Activated CD8-positive, alpha-beta memory T cell treated with anti-CD3 and anti-CD28 coated beads for 48 hours (primary cell): ENCODE results near the gene RIPK3.
"Not testable (repeated sequence)": the region's sequence is repeated elsewhere in the genome, so short reads cannot be mapped to it uniquely, and the experiment has no call there.

Experiments
- DNase-seq, 3 experiments: peaks; one replicate each; pipeline ENCODE4 v3.0.0-alpha.2; 2020; ENCODE audit warnings: low read depth in 2 of 3, low spot score in 2 of 3

The RIPK3 gene

DNA sequence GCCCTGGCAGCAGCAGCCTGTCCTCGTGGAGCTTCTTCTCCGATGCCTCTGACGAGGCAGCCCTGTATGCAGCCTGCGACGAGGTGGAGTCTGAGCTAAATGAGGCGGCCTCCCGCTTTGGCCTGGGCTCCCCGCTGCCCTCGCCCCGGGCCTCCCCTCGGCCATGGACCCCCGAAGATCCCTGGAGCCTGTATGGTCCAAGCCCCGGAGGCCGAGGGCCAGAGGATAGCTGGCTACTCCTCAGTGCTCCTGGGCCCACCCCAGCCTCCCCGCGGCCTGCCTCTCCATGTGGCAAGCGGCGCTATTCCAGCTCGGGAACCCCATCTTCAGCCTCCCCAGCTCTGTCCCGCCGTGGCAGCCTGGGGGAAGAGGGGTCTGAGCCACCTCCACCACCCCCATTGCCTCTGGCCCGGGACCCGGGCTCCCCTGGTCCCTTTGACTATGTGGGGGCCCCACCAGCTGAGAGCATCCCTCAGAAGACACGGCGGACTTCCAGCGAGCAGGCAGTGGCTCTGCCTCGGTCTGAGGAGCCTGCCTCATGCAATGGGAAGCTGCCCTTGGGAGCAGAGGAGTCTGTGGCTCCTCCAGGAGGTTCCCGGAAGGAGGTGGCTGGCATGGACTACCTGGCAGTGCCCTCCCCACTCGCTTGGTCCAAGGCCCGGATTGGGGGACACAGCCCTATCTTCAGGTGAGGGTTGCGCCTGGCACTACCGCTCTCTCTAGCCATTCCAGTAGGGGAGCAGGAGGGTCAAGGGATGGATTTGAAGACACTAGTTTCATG, 30.3 kb upstream of the RIPK3 start:
- DNase-seq = no peak

DNA sequence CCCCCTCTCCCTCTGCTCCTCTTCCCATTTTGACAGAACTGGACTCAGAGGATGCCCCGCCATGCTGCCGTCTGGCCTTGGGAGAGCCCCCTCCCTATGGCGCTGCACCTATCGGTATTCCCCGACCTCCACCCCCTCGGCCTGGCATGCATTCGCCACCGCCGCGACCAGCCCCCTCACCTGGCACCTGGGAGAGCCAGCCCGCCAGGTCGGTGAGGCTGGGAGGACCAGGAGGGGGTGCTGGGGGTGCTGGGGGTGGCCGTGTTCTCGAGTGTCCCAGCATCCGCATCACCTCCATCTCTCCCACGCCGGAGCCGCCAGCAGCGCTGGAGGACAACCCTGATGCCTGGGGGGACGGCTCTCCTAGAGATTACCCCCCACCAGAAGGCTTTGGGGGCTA, 29.7 kb upstream of the RIPK3 start:
- no peak for DNase-seq

DNA sequence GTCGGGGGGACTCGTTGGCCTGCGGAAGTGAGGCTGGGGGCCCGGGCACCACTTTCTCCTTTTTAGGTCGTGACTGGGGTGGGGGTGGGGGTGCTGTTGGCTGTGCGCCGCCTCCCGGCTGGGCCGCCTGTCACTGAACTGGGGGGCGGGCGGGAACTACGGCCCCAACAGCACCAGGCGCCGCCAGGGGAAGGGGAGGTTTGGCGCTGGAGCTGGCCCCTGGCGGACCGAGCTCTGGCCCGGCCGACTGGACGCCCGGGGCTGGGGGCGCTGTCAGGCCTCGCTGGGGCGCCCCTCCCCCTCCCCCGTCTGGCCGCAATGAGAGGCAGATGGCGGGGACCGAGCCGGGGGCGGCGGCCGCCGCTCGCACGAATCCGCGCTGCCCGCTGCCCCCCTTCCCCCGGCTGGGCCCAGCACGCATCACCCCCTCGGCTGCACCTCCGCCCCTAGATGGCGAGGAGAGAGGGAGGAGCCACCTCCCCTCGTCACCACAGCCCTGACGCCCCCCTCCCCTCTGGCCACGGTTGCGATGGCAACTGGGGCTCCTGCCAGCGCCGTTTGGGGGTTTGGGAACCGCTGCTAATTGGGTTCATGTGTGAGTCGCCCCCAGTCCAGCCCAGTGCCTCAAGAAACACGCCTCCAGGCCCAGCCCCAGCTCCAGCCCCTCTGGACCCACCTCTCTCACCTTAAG, 28.9 kb upstream of the RIPK3 start:
- DNase-seq = peak in 1 of 3 experiments; percentile 5

DNA sequence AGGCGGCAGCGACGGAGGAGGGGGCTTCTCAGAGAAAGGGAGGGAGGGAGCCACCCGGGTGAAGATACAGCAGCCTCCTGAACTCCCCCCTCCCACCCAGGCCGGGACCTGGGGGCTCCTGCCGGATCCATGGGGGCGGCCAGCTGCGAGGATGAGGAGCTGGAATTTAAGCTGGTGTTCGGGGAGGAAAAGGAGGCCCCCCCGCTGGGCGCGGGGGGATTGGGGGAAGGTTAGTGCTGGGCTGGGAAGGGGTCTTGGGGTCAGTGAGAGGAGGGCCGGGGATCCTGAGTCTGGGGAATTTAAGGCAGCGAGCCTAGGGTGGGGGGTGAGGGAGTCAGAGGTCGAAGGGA, 28.4 kb upstream of the RIPK3 start:
- DNase-seq = no peak

DNA sequence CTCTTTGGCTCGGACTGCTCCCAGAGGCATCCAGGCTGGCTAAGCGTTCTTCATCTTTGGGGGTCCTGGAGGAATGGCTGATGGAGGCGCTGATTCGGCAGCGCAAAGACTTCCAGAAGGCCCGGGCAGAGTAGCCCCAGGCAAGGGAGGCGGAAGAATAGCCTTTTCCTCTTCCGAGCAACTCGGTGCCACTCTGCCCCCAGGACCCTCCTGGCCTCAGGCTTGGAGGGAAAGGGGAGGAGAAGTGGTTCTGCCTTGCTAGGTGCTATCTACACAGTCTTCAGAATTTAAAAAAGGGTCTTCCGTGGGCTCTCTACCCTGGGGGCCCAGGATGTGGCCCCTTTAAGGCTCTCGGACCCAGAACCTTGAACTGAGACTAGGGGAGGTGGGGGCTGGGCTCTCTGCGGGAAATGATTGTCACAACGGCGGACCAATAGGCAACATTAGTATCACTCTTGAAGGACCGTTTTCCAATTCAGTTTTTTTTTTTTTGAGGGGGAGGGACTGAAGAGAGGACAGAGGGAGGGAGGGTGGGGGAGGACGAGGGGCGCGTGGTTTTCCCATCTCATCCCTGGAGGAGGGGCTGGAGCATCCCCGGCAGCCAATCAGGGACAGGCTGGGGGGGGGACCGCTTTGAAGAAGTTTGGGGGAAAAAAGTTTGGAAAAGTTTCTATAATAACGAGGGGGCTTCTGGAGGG, 27.9 kb upstream of the RIPK3 start, which contains the start of gene NFATC4:
Gene NFATC4 (plus strand): TSS at position 671 of the 698 bp plus-strand sequence. CDS start 157 bp downstream, outside the sequence.
- DNase-seq = no peak

DNA sequence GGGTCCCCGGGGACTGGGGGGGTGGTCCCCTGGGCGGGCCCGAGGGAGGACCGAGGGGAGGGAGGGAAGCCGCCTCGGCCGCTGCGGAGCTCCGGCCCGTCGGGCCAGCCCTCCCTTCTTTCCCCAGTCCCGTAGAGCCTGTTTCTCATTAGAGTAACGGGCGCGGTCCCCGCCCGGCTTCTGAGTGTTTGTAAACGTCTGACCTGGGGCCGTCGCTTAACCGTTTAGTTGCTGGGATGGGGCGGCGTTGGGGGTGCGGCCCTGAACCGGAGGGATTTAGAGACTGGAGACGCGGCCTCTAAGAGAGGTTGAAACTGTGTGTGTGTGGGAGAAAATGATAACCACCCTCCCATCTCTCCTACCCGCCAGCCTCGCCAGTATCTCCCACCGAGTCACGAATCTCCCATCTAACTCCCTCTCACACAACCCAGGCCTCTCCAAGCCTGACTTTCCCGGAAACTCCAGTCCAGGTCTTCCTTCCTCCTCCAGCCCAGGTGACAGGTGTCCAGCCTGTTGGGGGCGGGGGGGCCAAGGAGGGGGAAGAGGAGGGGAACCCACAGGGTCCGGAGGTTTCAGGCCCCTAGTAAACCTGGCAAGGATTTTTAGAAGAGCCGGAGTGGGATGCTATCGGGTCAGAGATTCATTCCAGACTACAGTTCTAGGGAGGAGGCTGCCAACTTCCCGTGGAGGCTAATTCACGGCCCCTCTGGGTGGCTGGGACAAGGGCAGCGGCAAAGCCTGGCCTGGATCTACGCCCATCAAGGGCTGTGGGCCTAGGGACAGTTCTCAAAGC, 27.1 kb upstream of the RIPK3 start:
- DNase-seq = peak in 1 of 3 experiments; percentile 16

DNA sequence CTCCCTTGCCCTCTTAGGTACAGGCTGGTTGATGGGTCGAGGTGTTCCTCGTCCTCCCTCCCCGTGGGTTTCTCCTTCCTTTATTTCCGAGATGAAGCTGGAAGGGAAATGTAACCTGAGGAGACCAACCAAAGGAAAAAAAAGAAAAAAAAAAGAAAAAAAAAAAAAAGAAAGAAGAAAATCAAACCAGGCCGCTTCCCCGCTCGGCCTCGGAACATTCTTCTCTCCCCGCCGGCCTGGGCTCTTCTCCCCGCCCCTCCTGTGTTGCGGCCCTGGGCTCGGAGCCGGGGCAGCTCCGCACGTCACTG, 26.6 kb upstream of the RIPK3 start:
- DNase-seq = no peak

DNA sequence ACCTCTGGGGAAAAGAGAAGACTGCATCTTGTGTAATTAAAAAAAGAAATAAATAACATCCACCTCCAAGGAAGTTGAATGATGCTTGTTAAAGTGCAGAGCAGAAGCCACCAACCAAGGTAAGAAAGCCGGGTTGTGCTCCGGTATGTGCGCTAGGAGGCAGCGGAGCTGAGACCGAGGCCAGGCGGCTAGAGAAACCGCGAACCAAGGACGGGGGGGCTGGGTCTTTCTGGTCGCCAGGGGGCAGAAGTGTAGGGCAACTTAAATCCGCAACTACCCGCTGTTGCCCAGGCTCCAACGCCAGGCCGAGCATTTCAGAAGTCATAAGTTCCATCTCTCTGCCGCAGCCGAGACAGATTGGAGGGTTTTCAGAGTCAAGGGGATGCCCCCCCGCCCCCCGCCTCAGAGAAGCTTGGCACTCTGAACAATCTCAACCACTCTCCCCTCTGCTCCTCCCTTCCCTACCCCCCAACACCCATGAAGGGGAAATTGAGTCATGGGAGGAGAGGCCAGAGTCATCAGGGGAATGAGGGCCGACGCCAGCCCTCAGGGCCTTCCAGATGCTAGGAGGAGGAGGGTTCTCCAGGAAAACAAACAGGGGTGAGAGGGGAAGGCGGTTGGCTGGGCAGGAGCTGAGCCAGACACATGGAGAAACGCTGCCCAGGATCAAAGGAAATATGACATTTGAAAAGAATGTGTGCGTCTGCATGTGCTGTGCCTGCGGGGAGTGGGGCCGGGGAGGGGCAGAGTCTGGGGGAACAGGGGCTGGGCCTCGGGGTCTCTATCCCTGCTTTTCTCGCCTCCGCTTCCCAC, 26.0 kb upstream of the RIPK3 start:
- peak; percentile 27 to 62 (median 52) for DNase-seq

DNA sequence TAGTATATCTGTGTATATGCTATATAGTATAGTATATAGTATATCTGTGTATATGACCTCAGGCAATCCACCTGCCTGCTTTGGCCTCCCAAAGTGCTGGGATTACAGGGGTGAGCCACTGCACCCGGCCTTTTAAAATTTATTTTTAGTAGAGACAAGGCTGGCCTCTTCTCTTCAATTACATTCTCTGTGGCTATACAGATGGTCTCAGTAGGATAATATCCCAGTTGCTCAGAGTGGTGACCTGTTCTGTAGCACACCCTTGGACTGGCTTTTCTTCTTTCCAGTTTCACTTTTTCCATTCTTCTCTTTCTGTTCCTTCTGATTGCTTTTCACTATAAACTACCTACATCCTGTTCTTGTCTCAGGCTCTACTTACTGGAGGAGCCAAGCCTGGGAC, 25.1 kb upstream of the RIPK3 start:
- DNase-seq = no peak

DNA sequence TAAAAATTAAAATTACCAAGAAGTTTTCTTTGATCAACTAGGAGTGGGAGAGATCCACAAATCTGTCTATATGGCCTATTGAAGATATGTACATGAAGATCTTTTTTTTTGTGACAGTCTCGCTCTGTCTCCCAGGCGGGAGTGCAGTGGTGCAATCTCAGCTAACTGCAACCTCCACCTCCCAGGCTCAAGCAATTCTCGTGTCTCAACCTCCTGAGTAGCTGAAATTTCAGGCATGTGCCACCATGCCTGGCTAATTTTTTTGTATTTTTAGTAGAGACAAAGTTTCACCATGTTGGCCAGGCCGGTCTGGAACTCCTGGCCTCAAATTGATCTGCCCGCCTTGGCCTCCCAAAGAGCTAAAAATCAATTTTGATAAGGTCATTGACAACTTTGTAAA, 23.6 kb upstream of the RIPK3 start:
- DNase-seq = no peak

DNA sequence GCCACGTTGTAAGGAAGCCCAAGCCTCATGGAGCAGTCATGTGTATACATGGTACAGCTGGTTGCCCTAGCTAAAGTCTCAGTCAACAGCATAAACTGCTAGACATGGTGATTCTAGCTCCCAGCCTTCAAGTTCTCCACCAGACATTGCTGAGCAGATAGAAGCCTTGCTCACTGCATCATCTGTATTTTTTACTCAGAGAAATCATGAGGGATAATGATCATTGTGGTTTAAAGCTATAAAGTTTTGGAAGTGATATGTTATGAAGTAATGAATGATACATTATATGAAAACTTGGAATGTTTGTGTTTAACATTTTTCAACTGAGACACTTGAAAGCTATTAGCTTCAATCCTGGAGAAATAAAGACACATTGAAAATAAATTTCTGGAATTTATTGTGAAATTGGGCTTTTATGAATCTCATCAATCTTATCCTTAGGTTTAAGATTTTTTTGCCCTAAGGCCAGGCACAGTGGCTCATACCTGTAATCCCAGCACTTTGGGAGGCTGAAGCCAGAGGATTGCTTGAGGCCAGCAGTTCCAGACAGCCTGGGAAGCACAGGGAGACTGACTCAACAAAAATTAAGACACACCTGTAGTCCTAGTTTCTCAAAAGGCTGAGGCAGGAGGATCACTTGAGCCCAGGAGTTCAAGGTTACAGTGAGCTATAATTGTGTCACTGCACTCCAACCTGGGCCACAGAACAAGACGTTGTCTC, 22.6 kb upstream of the RIPK3 start:
- DNase-seq = no peak

DNA sequence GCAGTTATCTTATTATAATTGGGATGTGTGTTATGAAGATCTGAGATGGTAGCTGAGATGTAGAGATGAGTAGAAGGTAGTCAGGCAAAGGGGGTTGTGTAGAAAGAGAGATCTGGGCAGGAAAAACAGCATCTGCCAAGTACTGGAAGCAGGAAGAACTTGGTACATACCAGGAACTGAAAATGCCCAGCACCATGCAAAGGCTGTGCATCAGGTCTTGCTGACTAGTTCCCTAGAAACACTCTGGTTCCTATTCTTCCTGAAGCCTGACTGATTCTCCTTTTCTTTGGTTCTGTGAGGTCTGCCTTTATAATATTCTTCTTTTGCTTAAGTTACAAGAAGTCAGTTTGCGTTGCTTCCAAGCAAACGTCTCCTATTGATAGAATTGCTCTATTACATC, 21.5 kb upstream of the RIPK3 start:
- DNase-seq = no peak

DNA sequence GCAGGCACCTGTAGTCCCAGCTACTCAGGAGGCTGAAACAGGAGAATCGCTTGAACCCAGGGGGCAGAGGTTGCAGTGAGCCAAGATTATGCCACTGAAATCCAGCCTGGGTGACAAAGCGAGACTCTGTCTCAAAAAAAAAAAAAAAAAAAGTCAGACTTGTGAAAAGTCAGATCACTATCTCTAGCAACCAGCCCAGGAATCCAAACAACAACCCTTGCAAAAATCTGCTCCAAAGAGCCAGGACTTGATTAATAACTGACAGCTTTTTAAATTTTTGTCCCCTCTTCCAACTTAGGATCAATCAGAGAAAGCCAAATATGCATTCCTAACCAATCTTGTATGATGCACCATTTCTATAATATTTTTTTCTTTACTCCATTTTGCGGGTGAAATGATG, 20.5 kb upstream of the RIPK3 start:
- DNase-seq = no peak

DNA sequence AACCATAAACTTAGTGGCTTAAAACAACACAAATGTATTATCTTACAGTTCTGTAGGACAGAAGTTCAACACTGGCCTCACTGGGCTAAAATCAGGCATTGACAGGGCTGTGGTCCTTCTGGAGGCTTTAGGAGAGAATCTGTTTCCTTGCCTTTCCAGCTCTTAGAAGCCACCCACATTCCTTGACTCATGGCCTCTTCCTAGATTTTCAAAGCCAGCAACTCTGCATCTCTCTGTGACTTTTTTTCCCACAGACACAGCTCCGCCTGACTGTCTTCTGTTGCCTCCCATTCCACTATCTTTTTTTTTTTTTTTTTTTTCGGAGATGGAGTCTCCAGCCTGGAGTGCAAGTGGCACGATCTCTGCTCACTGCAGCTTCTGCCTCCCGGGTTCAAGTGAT, 16.4 kb upstream of the RIPK3 start:
- no peak for DNase-seq

DNA sequence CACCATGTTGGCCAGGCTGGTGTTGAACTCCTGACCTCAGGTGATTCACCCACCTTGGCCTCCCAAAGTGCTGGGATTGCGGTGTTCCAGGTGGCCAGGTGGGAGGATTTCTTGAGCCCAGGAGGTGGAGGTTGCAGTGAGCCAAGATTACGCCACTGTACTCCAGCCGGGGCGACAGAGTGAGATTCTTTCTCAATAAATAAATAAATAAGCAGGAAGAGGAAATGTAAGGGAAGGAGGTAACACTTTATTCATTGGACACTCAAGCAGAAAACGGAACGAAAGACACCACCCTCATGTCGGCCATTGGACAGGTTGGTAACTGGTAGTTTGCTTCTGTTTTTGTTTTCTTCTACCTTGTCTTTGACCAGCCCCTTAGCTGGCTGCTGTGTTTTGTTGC, 15.2 kb upstream of the RIPK3 start:
- no peak for DNase-seq

DNA sequence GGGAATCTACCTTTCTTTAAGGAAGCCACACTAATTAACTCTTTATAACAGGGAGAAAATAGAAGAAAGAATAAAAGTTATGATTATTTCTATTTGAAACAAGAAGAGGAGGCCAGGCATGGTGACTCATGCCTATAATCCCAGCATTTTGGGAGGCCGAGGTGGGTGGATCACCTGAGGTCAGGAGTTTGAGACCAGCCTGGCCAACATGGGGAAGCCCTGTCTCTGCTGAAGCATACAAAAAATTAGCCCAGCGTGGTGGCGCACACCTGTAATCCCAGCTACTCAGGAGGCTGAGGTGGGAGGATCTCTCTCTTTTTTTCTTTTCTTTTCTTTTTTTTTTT, 14.7 kb upstream of the RIPK3 start:
- DNase-seq = not testable (repeated sequence)

DNA sequence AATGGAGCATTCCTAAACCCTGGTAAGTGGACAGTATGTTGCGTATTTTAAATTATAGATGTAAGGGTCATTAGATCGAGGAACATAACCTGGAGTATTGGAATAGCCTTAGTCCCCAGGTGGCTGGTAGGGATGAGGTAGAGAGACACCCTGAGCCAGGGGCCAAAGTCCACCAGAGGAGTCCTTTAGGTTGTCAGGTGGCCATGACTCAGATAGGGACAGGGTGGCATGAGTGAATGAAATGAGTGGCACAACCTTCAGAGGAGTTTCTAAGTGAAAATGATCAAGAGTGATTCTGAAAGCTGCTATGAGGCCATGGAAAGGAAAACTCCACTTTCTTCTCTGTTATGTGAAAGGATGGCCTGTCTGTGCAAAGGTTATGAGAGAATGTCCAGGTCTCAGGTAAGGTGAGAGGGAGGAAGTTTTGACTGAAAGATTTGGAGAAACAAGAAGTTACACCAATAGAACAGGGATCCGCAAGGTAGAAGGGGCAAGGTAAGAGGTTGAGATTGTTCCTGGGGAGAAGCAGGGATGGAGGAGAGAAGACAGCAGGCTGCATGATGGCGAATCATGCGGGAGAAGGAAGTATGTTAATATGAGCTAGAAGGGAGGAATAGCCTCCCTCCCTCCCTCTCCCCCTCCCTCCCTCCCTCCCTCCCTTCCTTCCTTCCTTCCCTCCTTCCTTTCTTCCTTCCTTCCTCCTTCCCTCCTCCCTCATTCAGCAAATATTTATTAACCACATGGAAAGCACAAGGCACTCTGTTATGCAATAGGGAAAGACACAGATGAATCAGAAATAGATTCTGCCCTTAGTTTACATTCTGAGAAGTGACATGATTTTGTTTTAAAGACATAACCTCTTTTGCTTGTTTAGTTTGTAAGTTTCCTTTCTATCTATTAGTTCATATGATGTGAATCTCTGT, 14.0 kb upstream of the RIPK3 start:
- DNase-seq = no peak

DNA sequence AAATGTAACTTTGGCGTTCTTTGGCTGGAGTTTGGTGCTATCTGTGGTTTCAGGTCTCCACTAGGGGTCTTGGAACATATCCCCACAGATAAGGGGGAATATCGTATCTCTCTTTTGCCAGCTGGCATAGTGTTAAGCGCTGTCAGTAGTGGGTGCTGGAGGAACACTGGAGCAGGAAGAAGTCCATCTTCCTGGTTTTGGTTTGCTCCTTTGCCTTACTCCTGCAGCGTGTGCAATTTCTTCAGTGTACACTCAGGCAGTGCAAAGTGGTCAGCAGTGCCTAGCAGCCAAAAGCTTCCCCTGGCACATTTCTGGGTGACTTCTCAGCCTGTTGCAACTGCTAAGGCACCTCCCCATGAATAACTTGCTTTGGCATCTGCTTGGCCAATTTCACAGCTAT, 11.7 kb upstream of the RIPK3 start:
- no peak for DNase-seq

DNA sequence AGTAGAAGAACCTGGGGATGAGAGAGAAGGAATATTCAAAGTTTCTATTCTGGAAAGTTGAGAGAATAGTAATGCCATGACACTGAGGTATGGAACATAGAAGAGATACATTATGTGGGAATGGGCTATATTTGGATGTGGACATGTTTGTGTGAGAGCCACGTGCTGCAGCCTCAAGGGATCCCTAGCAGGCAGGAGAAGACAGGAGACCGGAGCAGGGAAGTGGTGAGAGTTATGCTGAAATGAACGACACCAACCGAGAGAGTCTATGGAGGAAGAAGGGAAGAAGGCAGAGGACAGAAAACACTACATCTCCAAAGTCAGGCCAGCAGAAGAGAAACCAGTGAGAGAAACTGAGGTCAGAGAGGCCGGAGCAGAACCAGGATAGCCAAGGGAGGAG, 10.0 kb upstream of the RIPK3 start:
- no peak for DNase-seq
